Endometrium (tissue), 2 donors: ENCODE results near the gene TPRG1L.
A peak's percentile ranks its signal among the peaks of the same experiment; 100 is the strongest.

Source experiments
- FAIRE-seq: peaks from 2 replicates; lab custom pipeline; 2012; peaks lifted over from hg19 to GRCh38; lab: Jason Lieb, UNC
- donor health status: control.
- donor health status: control.

Gene TPRG1L

DNA sequence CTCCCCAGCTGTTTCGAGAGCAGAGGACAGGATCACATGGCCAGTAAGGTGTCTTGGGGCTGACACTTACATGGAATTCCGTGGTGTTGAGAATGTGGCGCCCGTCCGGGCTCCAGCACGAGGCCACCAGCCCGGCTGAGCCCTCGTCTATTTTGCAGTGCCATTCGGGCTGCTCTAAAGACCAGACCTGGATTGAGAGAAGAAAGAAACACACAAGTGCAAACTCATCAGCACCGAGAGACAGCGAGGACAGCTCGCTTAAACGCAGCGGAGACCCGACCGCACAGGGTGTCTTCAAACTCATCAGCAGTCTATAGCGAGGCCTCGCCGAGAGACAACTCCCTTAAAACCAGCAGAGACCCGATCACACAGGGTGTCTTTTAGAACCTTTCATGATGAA is 21.8 kb downstream of the TPRG1L start:
- FAIRE-seq = no peak

- FAIRE-seq = no peak
Measured at GRCh38 chr1:3649342-3650247, 24.8 kb downstream of the TPRG1L start, which contains the start of gene WRAP73. WRAP73 (minus strand) TSS chr1:3650103; CDS start chr1:3649999, 104 bp downstream.

- FAIRE-seq = peak; percentile 45
Measured at GRCh38 chr1:3650248-3651025, 25.6 kb downstream of the TPRG1L start.

GRCh38 chr1:3651026-3651929 is 26.5 kb downstream of the TPRG1L start:
- FAIRE-seq = no peak

GRCh38 chr1:3651930-3652547 is 27.2 kb downstream of the TPRG1L start, which contains the start of gene TP73:
TP73 (plus strand) TSS chr1:3652516; CDS start chr1:3682366, 29,850 bp downstream.
- FAIRE-seq = no peak

GRCh38 chr1:3652548-3653285 is 27.9 kb downstream of the TPRG1L start:
- FAIRE-seq = no peak

- FAIRE-seq = no peak
Measured at GRCh38 chr1:3653286-3653618, 28.4 kb downstream of the TPRG1L start.

GRCh38 chr1:3654549-3655281 is 29.9 kb downstream of the TPRG1L start:
- FAIRE-seq = no peak

GRCh38 chr1:3656450-3657095 is 31.8 kb downstream of the TPRG1L start:
- no peak for FAIRE-seq

- no peak for FAIRE-seq
Measured at GRCh38 chr1:3657096-3657475, 32.3 kb downstream of the TPRG1L start.

- FAIRE-seq = no peak
Measured at GRCh38 chr1:3657578-3658230, 32.9 kb downstream of the TPRG1L start.

- no peak for FAIRE-seq
Measured at GRCh38 chr1:3658231-3658615, 33.4 kb downstream of the TPRG1L start.

DNA sequence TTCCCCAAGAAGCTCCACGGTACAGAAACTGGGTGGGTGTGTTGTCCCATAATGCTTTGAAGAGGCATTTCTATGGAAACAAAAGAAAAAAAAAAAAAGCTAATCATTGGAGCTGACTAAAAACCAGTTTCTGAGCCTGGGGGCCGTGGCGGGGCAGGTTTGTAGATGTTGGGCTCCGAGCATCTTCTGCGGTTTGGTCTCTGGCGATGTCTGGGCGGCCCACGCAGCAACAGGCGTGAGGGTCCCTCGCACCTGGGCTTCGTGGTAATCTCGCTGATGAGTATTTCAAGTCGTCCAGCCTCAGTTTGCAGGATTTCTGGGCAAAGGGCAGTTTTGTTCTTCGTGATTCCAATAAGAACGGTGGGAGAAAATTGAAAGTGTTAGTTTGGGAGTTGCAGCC is 34.3 kb downstream of the TPRG1L start:
- no peak for FAIRE-seq

GRCh38 chr1:3660704-3661103 is 35.9 kb downstream of the TPRG1L start:
- no peak for FAIRE-seq

- FAIRE-seq = no peak
Measured at GRCh38 chr1:3661631-3662030, 36.8 kb downstream of the TPRG1L start.

DNA sequence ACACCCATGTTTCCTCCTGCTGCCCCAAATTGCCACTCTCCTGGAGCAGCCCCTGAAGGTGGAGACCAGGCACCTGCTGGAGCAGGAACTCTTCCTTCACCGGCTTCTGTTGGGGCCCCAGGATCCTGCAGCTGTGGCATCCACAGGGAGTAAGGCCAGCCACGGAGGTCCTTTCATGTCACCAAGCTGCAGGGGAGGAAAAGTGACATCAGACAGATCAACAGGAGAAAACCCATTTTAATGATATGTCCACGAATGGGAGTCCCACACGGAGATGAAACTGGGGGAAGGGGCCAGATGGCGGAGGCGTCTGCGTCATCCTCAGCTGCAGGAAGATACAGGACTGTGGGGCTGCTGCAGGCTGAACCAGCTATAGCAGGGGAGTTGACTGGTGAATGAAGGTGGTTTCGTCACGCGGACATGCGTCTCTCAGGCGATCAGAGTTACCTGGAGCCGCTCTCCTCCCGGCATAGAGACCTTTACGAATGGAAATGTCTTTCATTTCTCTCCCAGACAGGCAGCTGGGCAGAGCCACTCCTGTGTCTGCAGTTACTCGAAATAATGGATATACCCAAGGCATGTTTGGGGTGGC is 37.4 kb downstream of the TPRG1L start:
- FAIRE-seq = no peak

DNA sequence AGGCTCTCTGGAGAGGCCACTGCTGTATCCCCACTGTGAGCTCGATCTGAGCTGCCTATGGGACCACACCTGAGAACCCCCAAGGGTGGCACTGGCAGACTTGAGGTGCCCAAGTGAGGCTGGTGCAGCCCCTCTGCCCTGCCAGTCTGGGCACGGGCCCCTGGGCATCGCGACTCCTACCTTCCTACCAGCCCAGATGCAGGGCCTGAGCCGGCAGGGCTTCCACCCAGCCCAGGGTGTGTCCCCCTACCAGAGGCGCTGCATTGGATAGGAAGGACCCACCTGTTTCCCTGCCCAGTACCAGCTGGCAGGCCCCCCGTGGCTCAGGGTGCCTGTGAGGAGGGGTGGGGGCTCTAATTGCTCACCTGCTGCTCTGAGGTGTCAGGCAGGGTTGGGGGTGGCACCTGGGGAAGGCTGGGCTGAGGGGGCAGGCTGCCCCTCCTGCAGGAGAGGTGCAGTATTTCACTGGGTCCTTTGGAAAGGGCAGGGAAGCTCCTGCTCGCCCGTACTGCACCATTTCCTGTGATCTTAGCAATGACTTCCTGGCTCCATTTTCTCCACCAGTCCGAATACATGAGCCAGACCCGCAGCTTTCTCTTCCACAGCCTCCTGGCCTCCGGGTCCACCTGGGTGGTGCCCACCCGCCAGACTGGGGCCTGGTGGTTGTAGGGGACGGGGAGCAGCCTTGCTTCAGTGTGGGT is 39.3 kb downstream of the TPRG1L start:
- no peak for FAIRE-seq

DNA sequence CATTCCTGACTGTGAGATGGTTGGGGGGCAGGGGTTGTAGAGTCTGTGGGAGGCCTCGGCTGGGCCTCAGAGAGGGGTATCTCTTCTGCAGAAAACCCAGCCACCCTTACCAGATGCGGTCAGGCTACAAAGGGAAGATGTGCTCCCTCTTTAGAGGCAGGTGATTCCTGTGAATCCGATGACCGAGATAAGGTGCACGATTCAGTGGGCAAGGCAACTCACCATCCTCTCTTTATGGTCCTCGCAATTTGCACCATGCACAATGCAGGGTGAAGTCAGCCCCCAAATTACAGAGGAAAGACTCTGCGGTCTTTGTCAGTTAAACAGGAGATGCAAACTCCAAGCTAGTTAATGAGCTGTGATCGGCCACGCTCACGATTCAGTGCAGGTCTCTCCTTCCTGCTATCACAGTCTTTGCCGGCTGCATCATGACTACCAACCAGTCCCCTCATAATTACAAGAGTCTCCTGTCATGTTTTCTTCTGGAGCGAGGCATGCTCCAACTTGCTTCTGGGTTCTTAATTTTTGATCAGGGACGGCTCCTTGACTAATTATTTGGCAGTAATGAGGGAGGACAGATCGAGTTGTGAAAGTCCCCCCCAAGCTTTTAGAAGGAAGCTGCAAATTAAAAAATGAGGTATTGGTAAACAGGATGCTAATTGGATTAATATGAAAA is 40.0 kb downstream of the TPRG1L start:
- FAIRE-seq = no peak
